GM23338 (cell line): ENCODE data around the gene UBE2E2. TPM values are rescaled to one million over a fixed set of nuclear protein-coding genes. Genes with fewer than 3 reads are reported as not detected.

Experiments
- ATAC-seq: fragments of 200-7000 bp; cut with Tn5 transposase; 3 replicates; pipeline ENCODE4 v1.9.1; 2020
- DNase-seq: peaks from one replicate; pipeline ENCODE4 v3.0.0-alpha.2; 2015; ENCODE audit warnings: low spot score
- H2AFZ ChIP-seq: fragments of 200-600 bp; sonication (generic); 2 replicates; pipeline ENCODE4 v1.8.0; 2016; ENCODE audit warnings: antibody characterized with exemption, mild to moderate bottlenecking, moderate library complexity
- H3F3A ChIP-seq: fragments of 200-600 bp; sonication (generic); replicated peaks from 2 replicates; pipeline ENCODE4 v1.8.0; 2017; ENCODE audit warnings: antibody characterized with exemption, mixed run types, low read depth
- H3K27ac ChIP-seq: fragments of 200-600 bp; sonication (generic); 2 replicates; pipeline ENCODE4 v1.6.1; 2016; ENCODE audit warnings: low read depth
- H3K27me3 ChIP-seq: fragments of 200-600 bp; sonication (generic); 2 replicates; pipeline ENCODE4 v1.8.0; 2016; ENCODE audit warnings: mild to moderate bottlenecking, mixed run types, moderate library complexity; ENCODE audit not compliant: insufficient read depth
- H3K36me3 ChIP-seq: fragments of 200-600 bp; sonication (generic); 2 replicates; pipeline ENCODE4 v1.8.0; 2016; ENCODE audit warnings: mild to moderate bottlenecking; ENCODE audit not compliant: insufficient read depth
- H3K4me1 ChIP-seq: fragments of 200-600 bp; sonication (generic); 2 replicates; pipeline ENCODE4 v1.8.0; 2016; ENCODE audit warnings: mild to moderate bottlenecking, moderate library complexity; ENCODE audit not compliant: insufficient read depth
- H3K4me2 ChIP-seq: fragments of 200-600 bp; sonication (generic); 2 replicates; pipeline ENCODE4 v1.7.1; 2017; ENCODE audit warnings: mixed run types
- H3K4me3 ChIP-seq: fragments of 200-600 bp; sonication (generic); 2 replicates; pipeline ENCODE4 v1.6.1; 2016; ENCODE audit warnings: mixed run types
- H3K79me2 ChIP-seq: fragments of 200-600 bp; sonication (generic); replicated peaks from 2 replicates; pipeline ENCODE4 v1.8.0; 2017; ENCODE audit warnings: mild to moderate bottlenecking; ENCODE audit not compliant: insufficient read depth
- H3K9me2 ChIP-seq: fragments of 200-600 bp; sonication (generic); 2 replicates; pipeline ENCODE4 v1.8.0; 2017; ENCODE audit not compliant: insufficient read depth
- H4K20me1 ChIP-seq: fragments of 200-600 bp; sonication (generic); replicated peaks from 2 replicates; pipeline ENCODE4 v1.8.0; 2017; ENCODE audit warnings: mild to moderate bottlenecking; ENCODE audit not compliant: insufficient read depth
- H3K27ac Mint-ChIP-seq: 2 replicates; pipeline ENCODE4 v1.8.0; 2020; ENCODE audit warnings: inconsistent platforms, mild to moderate bottlenecking, moderate library complexity, mixed read lengths
- H3K27me3 Mint-ChIP-seq: 3 replicates; pipeline ENCODE4 v1.8.0; 2022; ENCODE audit warnings: low read depth, mild to moderate bottlenecking, moderate library complexity, mixed read lengths, inconsistent platforms; ENCODE audit not compliant: insufficient read depth, poor library complexity
- H3K36me3 Mint-ChIP-seq: 3 replicates; pipeline ENCODE4 v1.8.0; 2021; ENCODE audit warnings: low read depth, mild to moderate bottlenecking, inconsistent platforms, moderate library complexity, mixed read lengths
- H3K4me1 Mint-ChIP-seq: 3 replicates; pipeline ENCODE4 v1.8.0; 2020; ENCODE audit warnings: mild to moderate bottlenecking, inconsistent platforms, mixed read lengths
- H3K4me3 Mint-ChIP-seq: 3 replicates; pipeline ENCODE4 v1.8.0; 2021; ENCODE audit warnings: moderate library complexity, mild to moderate bottlenecking, inconsistent platforms, mixed read lengths
- H3K9me3 Mint-ChIP-seq: 3 replicates; pipeline ENCODE4 v1.8.0; 2020; ENCODE audit warnings: moderate library complexity, mild to moderate bottlenecking, inconsistent platforms, mixed read lengths
- CREB1 ChIP-seq: fragments of 250-450 bp; sonication (Bioruptor Pico); IDR thresholded peaks from 2 replicates; pipeline ENCODE4 v1.5.0; 2020; ENCODE audit warnings: low read depth, mild to moderate bottlenecking, moderate library complexity
- CTCF ChIP-seq, 2 experiments: fragments of 200-600 bp in 1 of 2; sonication (generic) in 1 of 2; conservative IDR thresholded peaks; 2 replicates each; pipeline versions ENCODE4 v1.5.1 to v1.6.1; 2016 to 2017; ENCODE audit warnings: antibody characterized with exemption in 2 of 2, low read depth in 2 of 2, mild to moderate bottlenecking in 2 of 2, moderate library complexity in 1 of 2
- EZH2 ChIP-seq: fragments of 200-600 bp; sonication (generic); IDR thresholded peaks from one replicate; pipeline ENCODE4 v1.8.0; 2017; ENCODE audit warnings: antibody characterized with exemption, mild to moderate bottlenecking, low read depth; ENCODE audit not compliant: unreplicated experiment
- EZH2phosphoT487 ChIP-seq: fragments of 200-600 bp; sonication (generic); IDR thresholded peaks from one replicate; pipeline ENCODE4 v1.8.1; 2018; ENCODE audit warnings: antibody characterized with exemption; ENCODE audit not compliant: unreplicated experiment
- JUNB ChIP-seq: IDR thresholded peaks from one replicate; pipeline ENCODE4 v1.6.1; 2016; ENCODE audit warnings: antibody characterized with exemption; ENCODE audit not compliant: unreplicated experiment
- NANOG ChIP-seq: IDR thresholded peaks from 2 replicates; pipeline ENCODE4 v1.6.1; 2016; ENCODE audit warnings: antibody characterized with exemption, borderline replicate concordance
- POLR2AphosphoS5 ChIP-seq: IDR thresholded peaks from 2 replicates; pipeline ENCODE4 v1.6.1; 2016; ENCODE audit warnings: antibody characterized with exemption, low read depth
- REST ChIP-seq: IDR thresholded peaks from one replicate; pipeline ENCODE4 v1.6.1; 2018; ENCODE audit warnings: antibody characterized with exemption; ENCODE audit not compliant: unreplicated experiment
- STAT1 ChIP-seq: IDR thresholded peaks from one replicate; pipeline ENCODE4 v1.6.1; 2016; ENCODE audit warnings: antibody characterized with exemption; ENCODE audit not compliant: unreplicated experiment
- ZNF114 ChIP-seq: fragments of 250-450 bp; sonication (Bioruptor Pico); IDR thresholded peaks from 2 replicates; pipeline ENCODE4 v1.5.0; 2020; ENCODE audit warnings: mild to moderate bottlenecking, moderate library complexity
- ZNF331 ChIP-seq: fragments of 250-450 bp; sonication (Bioruptor Pico); IDR thresholded peaks from 2 replicates; pipeline ENCODE4 v1.5.0; 2020; ENCODE audit warnings: low read depth, mild to moderate bottlenecking, moderate library complexity
- polyA plus RNA-seq: library from polyadenylated mRNA; unstranded; fragments of >200 nt; fragmentation: Nextera tagmentation; extraction: Ambion mirVana; gene quantifications from 2 replicates; pipeline ENCODE4 v1.2.1, GENCODE V29; 2016
- total RNA-seq: library from RNA; depleted of rRNA; stranded (reverse); fragments of >200 nt; shearing (Covaris generic); gene quantifications from 2 replicates; pipeline ENCODE4 v1.2.3, GENCODE V29; 2014
- TF ChIP-seq, protein P1 (sequence below): fragments of 250-450 bp; sonication (Bioruptor Pico); IDR thresholded peaks from 2 replicates; pipeline ENCODE4 v1.5.0; 2020; ENCODE audit warnings: mild to moderate bottlenecking, moderate library complexity
- TF ChIP-seq, protein P2 (sequence below): IDR thresholded peaks from 2 replicates; pipeline ENCODE4 v1.6.1; 2016; ENCODE audit warnings: antibody characterized with exemption

UBE2E2 gene
- total and polyA plus RNA-seq, 2 experiments from 2014 or later = 86.9 to 169 TPM

GRCh38 chr3:23319366-23320312 is 116.5 kb downstream of the UBE2E2 start:
- Mint-ChIP-seq H3K27me3 (no peaks in the 10 kb centered on the region), H3K4me3 (no peak overlapping the region), H3K36me3 (0 out of 3 replicates have a peak, but pooled peaks cover 4% of the 10 kb centered on the region), H3K4me1 (peaks cover 12% of the 10 kb centered on the region), H3K9me3 (peaks cover 4% of the 10 kb centered on the region; the same call in 1 of the 3 replicates), H3K27ac (no peak overlapping the region)
- H3K79me2 ChIP-seq = peaks cover 61% of the 10 kb centered on the region
- no peaks in the 10 kb centered on the region for H3K36me3 ChIP-seq
- H3K4me3 ChIP-seq = no peak overlapping the region
- TF ChIP-seq REST (no peak), STAT1 (no peak), EZH2phosphoT487 (no peak), EZH2 (no peak), NANOG (no peak), ZNF331 (CRISPR knock-in tag) (no peak), POLR2AphosphoS5 (no peak), JUNB (no peak), ZNF114 (CRISPR knock-in tag) (no peak), CREB1 (no peak), CTCF (conservative IDR thresholded peaks at IDR 0.05; ENCODE audit: low read depth in 2 of 2) (no peak)
- TF ChIP-seq, protein P1, sequence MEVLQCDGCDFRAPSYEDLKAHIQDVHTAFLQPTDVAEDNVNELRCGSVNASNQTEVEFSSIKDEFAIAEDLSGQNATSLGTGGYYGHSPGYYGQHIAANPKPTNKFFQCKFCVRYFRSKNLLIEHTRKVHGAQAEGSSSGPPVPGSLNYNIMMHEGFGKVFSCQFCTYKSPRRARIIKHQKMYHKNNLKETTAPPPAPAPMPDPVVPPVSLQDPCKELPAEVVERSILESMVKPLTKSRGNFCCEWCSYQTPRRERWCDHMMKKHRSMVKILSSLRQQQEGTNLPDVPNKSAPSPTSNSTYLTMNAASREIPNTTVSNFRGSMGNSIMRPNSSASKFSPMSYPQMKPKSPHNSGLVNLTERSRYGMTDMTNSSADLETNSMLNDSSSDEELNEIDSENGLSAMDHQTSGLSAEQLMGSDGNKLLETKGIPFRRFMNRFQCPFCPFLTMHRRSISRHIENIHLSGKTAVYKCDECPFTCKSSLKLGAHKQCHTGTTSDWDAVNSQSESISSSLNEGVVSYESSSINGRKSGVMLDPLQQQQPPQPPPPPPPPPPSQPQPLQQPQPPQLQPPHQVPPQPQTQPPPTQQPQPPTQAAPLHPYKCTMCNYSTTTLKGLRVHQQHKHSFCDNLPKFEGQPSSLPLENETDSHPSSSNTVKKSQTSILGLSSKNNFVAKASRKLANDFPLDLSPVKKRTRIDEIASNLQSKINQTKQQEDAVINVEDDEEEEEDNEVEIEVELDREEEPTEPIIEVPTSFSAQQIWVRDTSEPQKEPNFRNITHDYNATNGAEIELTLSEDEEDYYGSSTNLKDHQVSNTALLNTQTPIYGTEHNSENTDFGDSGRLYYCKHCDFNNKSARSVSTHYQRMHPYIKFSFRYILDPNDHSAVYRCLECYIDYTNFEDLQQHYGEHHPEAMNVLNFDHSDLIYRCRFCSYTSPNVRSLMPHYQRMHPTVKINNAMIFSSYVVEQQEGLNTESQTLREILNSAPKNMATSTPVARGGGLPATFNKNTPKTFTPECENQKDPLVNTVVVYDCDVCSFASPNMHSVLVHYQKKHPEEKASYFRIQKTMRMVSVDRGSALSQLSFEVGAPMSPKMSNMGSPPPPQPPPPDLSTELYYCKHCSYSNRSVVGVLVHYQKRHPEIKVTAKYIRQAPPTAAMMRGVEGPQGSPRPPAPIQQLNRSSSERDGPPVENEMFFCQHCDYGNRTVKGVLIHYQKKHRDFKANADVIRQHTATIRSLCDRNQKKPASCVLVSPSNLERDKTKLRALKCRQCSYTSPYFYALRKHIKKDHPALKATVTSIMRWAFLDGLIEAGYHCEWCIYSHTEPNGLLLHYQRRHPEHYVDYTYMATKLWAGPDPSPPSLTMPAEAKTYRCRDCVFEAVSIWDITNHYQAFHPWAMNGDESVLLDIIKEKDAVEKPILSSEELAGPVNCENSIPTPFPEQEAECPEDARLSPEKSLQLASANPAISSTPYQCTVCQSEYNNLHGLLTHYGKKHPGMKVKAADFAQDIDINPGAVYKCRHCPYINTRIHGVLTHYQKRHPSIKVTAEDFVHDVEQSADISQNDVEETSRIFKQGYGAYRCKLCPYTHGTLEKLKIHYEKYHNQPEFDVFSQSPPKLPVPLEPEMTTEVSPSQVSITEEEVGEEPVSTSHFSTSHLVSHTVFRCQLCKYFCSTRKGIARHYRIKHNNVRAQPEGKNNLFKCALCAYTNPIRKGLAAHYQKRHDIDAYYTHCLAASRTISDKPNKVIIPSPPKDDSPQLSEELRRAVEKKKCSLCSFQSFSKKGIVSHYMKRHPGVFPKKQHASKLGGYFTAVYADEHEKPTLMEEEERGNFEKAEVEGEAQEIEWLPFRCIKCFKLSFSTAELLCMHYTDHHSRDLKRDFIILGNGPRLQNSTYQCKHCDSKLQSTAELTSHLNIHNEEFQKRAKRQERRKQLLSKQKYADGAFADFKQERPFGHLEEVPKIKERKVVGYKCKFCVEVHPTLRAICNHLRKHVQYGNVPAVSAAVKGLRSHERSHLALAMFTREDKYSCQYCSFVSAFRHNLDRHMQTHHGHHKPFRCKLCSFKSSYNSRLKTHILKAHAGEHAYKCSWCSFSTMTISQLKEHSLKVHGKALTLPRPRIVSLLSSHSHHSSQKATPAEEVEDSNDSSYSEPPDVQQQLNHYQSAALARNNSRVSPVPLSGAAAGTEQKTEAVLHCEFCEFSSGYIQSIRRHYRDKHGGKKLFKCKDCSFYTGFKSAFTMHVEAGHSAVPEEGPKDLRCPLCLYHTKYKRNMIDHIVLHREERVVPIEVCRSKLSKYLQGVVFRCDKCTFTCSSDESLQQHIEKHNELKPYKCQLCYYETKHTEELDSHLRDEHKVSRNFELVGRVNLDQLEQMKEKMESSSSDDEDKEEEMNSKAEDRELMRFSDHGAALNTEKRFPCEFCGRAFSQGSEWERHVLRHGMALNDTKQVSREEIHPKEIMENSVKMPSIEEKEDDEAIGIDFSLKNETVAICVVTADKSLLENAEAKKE (CRISPR knock-in tag) = no peak
- TF ChIP-seq, protein P2, sequence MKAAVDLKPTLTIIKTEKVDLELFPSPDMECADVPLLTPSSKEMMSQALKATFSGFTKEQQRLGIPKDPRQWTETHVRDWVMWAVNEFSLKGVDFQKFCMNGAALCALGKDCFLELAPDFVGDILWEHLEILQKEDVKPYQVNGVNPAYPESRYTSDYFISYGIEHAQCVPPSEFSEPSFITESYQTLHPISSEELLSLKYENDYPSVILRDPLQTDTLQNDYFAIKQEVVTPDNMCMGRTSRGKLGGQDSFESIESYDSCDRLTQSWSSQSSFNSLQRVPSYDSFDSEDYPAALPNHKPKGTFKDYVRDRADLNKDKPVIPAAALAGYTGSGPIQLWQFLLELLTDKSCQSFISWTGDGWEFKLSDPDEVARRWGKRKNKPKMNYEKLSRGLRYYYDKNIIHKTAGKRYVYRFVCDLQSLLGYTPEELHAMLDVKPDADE = no peak
- no peaks in the 10 kb centered on the region for H3F3A ChIP-seq
- H3K4me2 ChIP-seq = no peak overlapping the region
- ATAC-seq (no peak), DNase-seq (no peak)
- peaks cover 18% of the 10 kb centered on the region for H3K4me1 ChIP-seq
- H3K27ac ChIP-seq = no peak overlapping the region
- H3K27me3 ChIP-seq = no peaks in the 10 kb centered on the region
- no peaks in the 10 kb centered on the region for H3K9me2 ChIP-seq
- H2AFZ ChIP-seq = no peak overlapping the region
- no peaks in the 10 kb centered on the region for H4K20me1 ChIP-seq
